ENCODE data around the gene ATXN7L1. TPM values are rescaled to one million over a fixed set of nuclear protein-coding genes. Genes with fewer than 3 reads are reported as not detected.
A peak's percentile ranks its signal among the peaks of the same experiment; 100 is the strongest.
"Not testable (repeated sequence)": the region's sequence is repeated elsewhere in the genome, so short reads cannot be mapped to it uniquely, and the experiment has no call there.

ATXN7L1 gene
- total RNA-seq, 1 donor from 2014 or later: 8.8 TPM

GRCh38 chr7:105800849-105801534, 75.4 kb downstream of the ATXN7L1 start:
- DNase-seq: no peak

DNA sequence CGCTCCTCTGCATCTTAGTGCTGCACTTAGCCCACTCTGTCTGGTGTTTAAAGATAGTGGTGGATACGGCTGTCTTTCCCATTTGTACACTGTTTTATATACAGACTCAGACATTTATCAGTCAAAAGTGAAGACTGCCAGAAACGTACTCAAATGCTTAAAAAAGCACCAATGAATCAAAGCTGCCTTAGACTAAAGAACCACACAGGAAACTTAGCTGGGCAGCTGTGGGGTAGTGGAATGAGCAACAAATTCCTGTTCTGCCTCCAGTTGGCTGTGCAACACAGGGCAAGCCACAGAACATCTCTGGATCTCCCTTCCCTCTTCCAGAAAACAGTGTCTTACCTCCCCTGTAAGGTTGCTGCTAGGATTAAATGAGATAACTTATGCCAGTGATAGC, 76.0 kb downstream of the ATXN7L1 start:
- no peak for DNase-seq

- no peak for DNase-seq
Observed at GRCh38 chr7:105799677-105800076, 76.7 kb downstream of the ATXN7L1 start.

- no peak for DNase-seq
Observed at GRCh38 chr7:105799006-105799405, 77.4 kb downstream of the ATXN7L1 start.

- DNase-seq: no peak
Observed at GRCh38 chr7:105797652-105798051, 78.7 kb downstream of the ATXN7L1 start.

DNA sequence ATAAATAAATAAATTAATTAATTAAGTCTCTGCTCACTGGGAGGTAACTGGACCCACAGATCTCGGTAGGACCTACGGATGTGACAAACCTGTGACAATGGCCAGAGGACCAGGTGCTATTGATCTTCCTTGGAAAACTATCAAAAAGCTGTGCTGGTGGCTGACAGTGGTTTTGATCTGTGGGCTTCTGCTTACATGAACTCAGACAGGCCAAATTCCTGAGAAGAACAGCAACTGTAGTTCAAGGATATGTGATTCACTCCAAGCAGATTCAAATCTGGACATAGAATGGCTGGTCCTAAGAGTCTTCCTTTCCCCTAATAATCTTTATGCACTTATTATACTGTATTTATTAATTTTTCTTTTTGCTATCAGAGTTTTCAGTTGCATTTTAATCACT, 80.0 kb downstream of the ATXN7L1 start:
- DNase-seq: no peak

DNA sequence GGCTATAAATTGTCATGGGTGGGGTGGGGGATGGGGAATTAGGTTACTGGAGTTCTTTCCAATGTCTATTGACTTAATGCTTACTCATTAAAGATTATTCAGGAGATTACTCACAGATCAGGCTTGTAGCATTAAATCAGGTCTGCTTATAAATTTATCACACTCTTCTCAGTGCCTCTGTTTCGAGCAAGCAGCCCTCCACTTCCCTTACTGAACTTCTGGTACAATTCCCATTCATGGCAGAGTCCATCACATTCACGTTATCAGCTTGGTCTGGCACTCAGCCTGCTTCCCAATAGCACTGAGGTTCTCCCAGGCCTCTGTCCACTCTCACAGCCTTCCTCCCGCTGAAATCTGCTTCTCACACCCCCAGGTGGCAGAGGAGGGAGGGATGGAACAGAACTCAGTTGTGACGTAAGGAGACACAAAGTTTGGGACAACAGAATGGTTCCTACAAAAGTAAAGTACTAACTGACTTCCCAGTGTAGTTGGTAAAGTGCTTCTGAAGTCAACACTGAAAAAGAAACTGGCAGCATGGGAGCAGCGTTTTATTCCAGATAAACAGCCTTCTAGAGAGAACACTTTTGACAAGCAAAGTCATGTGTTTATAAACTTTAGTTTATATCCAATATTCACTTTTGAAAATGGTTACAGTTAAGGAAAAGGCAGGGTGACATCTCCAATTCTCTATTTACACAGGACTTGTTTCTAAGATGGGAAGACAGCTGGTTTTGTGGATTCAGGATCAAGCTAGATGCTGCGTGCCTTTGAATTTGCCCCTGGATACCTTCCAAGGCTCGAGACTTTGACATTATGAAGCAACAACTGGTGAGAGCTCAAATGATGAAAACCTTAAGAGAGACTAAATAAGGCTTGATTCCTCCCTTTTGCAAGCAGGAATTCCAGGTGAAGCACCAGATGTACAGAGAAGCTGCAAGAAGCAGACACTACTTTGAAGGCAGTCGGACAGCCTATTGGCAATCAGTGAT, 81.4 kb downstream of the ATXN7L1 start:
- DNase-seq: no peak

DNA sequence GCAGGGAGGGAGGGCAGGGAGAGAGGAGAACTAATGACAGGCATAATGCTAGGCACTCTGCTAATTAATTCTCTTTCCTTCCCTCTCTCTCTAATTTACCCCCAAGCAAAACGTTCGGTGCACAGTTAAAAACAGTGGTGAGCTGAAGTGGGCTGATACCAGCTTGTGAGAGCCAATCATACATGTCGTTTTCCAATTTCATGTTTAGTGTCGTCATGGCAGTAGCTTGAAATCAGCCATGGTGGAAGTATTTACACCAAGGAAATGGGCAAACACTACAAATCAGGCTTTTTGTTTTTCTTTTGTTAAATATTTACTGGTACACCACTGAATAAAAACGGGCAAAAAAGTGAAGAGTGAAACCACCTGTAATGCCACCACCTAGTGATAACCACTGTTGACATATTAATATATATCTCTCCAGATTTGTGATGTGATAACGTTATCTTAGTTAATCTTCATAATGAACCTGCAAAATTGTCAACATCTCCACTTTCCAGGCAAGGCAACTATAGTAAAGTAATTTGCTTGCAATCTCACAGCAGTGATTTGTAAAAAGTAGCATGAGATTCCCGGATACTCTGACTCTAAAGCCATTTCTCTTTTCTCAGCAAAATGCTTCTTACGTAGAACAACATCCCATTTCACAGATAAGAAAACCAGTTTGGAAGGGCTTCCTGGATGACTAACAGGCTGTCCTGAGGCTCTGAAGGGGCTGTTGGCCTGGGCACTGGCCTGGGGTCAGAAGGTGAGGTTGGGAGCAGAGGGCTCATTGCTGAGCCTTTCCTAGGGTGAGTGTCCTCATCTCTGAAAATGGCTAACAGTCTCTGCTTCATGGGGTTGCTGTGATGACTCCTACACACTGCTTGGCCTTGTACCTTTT, 83.7 kb downstream of the ATXN7L1 start:
- DNase-seq: no peak

DNA sequence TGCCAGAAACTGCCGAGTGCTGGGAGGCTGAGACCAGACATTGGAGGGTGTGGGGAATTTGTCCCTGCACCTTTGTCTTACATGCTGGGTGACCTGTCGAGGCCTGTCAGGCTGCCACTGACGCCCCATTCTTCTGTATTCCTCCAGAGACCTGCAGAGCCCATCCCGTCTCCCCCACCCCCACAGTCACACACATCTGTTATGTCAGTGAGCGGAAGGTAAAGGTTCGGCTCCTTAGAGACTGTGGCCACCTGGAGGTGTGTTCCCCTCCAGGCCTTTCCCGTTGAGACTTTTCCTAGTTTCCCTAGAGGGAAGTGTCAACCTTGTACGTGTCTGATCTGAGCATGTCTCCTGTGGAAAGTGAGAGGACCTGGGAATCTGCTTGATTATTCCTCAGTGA, 84.5 kb downstream of the ATXN7L1 start:
- DNase-seq: no peak

GRCh38 chr7:105790996-105791395, 85.4 kb downstream of the ATXN7L1 start:
- DNase-seq: no peak

- DNase-seq: not testable (repeated sequence)
Observed at GRCh38 chr7:105790452-105790851, 85.9 kb downstream of the ATXN7L1 start.

DNA sequence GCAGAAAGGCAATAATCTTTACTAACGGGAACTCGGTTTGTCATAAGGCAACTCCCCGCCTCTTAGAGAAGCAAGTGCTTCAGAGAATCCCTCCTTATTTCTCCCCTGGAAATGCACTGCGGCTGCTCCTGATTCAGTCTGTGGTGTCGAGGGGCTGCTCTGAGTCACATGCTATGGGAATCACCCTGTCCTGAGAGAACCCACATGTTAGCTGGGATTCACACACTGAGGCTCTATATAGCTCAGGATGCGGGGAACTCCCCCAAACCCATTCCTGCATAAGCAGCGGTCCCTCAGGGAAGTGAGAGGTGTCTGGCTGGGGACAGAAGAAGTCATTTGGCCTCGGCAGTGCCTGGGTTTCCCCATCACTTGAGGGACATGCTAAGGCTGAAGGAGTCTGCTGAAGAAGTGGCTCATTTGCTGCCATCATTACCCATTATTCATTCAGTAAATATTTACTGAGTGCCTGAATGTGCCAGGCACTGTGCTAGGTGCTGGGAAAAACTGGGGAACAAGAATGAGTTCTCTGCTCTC, 87.5 kb downstream of the ATXN7L1 start:
- DNase-seq: no peak

DNA sequence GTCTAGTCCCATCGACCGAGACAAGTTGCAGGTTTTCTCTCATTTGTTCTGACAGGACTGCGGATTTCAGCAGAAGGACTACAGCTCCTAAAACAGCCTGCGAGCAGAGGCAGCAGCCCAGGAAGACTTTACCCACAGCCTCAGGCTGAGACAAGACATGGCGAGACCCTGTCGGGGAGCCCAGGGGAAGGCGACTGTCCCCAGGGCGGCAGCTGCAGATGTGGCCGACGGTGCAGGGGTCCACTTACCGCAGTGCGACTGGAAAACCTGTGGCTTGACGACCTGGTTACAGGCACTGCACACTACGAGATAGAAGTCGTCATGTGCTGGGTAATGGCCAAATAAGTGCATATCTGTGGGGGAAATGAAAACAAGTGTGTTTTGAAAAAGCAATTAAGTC, 88.0 kb downstream of the ATXN7L1 start:
- no peak for DNase-seq

DNA sequence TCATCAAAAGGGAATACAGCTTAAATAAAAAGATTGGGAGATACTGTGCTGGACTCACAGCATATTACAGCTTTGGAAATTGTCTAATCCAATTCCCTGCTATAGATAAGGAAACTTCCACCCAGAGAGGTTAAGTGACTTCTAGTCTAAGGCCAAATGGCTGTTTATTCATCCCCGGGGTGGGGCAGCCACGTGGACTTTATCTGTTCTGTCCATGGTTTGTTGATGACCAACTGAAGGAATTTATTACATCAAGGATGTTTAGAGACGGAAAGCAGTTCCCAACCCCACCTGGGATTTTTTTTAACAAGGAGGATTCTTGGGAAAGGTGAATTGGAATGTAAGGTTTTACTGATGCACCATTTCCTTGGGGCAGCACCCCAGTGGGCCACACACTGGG, 88.6 kb downstream of the ATXN7L1 start:
- no peak for DNase-seq

GRCh38 chr7:105786520-105787470, 89.6 kb downstream of the ATXN7L1 start:
- DNase-seq: no peak

- peak; percentile 88 for DNase-seq
Observed at GRCh38 chr7:105782391-105783042, 93.9 kb downstream of the ATXN7L1 start.

- DNase-seq: no peak
Observed at GRCh38 chr7:105779856-105780780, 96.3 kb downstream of the ATXN7L1 start.

- no peak for DNase-seq
Observed at GRCh38 chr7:105778956-105779355, 97.4 kb downstream of the ATXN7L1 start.

Measured in dermis blood vessel endothelial cell (primary cell).